COLO668 (cell line): ENCODE results near the gene TNPO3.
"Not testable (repeated sequence)": the region's sequence is repeated elsewhere in the genome, so short reads cannot be mapped to it uniquely, and the experiment has no call there.

Experiments used
- DNase-seq: peaks from one replicate; lab custom pipeline; 2025; ENCODE audit not compliant: unreplicated experiment; lab: John Stamatoyannopoulos, UW

The TNPO3 gene

GRCh38 chr7:129017933-129018538 lies 36.9 kb downstream of the TNPO3 start:
- no peak for DNase-seq

DNA sequence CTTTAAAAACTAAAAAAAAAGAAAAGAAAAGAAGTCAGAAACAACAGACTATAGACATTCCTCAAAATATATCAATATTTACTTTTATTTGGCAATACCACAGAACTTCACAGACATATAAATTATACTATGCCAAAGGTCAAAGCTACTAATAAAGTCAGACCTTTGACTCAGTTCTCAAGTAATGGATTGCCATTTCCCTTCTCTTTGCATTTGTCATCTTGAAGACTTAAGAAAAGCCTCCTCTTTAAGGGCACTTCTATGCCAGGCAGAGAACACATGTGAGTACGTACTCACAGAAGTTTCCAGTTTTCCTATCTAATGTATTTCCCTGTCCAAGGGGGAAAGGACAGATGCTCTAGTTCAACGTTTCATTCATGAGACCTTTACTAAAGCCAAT lies 37.6 kb downstream of the TNPO3 start:
- DNase-seq: no peak

DNA sequence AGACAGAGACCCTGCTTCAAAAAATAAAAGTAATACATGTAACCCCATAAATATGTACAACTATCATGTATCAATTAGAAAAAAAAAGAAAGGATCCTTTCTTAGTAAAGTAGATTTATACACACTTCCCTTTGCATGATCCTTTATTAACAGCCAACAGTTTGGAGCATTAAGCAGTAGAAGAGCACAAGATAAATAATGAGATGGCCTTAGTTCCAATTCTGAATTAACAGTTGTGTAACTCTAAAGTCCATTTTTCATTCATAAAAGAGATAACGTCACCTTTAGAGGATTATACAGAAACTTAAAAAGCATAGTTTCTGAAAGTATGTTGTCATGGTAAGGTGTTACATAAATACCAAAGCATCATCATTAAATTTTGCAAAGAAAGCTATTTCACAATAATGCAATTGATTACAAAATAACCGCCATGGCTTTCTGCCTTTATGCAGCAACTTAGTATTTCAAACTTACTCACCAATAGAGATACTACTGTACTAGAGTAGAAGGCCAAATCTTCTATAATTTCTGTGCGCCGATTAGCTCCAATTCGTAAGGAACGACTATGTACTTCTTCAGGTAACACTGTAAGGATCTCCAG lies 40.3 kb downstream of the TNPO3 start:
- DNase-seq: no peak

DNA sequence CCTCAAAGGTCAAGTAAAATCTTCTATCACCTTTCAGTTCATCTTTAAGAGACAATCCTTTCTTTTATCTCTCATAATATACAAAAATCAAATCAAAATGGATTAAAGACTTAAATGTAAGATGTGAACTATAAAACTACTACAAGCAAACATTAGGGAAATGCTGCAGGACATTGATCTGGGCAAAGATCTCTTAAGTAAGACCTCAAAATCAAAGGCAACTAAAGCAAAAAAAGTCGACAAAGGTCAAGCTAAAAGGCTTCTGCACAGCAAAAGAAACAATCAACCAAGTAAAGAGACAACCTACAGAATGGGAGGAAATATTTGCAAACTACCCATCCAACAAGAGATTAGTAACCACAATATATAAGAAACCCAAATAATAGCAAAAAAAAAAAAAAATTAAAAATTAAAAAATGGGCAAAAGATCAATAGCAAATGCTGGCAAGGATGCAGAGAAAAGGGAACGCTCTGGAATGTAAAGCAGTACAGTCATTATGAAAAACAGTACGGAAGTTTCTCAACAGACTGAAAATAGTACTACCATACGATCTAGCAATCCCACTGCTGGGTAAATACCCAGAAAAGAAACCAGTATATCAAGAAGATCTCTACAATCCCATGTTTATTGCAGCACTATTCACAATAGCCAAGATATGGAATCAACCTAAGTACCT lies 41.7 kb downstream of the TNPO3 start:
- no peak for DNase-seq

GRCh38 chr7:129012641-129013040 lies 42.3 kb downstream of the TNPO3 start:
- no peak for DNase-seq

DNA sequence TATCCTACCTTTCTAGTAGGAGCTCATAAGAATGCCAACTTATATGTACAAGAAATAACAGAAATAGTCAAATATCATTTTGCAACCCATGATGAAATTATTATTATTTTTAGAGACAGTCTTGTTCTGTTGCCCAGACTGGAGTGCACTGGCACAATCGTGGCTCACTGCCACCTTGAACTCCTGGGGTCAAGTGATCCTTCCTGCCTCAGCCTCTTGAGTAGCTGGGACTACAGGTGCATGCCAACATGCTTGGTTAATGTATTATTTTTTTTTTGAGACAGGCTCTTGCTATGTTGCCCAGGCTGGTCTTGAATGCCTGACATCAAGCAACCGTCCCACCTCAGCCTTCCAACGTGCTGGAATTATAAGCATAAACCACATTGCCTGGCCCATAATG lies 44.8 kb downstream of the TNPO3 start:
- DNase-seq: no peak

GRCh38 chr7:129009437-129009836 lies 45.5 kb downstream of the TNPO3 start:
- no peak for DNase-seq

GRCh38 chr7:129008645-129009414 lies 46.1 kb downstream of the TNPO3 start:
- no peak for DNase-seq

- DNase-seq: no peak
These were observed 47.3 kb downstream of the TNPO3 start for GRCh38 chr7:129007572-129007971.

- no peak for DNase-seq
These were observed 48.1 kb downstream of the TNPO3 start for GRCh38 chr7:129006636-129007414.

GRCh38 chr7:129005186-129005585 lies 49.7 kb downstream of the TNPO3 start:
- DNase-seq: no peak

DNA sequence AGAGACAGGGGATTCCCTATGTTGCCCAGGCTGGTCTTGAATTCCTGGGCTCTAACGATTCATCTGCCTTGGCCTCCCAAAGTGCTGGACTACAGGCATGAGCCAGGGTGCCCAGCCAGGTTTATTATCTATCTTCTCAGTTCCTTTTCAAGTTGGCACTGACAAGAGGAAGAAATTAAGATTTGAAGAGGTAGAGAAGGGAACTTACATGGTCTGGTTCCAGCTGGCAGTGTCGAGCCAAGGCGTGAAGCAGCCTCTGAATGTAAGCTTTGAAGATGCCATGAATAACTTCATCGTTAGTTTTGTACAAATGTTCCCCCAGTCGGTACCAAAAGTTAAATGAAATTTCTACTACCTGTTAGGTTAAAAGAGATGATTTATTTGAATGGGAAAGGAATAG lies 57.7 kb downstream of the TNPO3 start:
- no peak for DNase-seq

DNA sequence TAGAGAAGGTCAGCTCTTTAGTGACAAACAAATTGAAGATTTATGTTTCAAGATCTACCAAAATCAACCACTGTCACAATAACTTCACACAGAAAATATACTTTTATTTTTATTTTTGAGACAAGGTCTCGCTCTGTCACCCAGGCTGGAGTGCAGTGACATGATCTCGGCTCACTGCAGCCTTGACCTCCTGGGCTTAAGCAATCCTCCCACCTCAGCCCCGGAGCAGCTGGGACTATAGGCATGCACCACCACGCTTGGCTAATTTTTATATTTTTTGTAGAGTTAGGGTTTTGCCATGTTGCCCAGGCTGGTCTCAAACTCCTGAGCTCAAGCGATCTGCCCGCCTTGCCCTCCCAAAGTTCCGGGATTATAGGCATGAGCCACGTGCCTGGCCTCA lies 60.4 kb downstream of the TNPO3 start:
- DNase-seq: not testable (repeated sequence)

DNA sequence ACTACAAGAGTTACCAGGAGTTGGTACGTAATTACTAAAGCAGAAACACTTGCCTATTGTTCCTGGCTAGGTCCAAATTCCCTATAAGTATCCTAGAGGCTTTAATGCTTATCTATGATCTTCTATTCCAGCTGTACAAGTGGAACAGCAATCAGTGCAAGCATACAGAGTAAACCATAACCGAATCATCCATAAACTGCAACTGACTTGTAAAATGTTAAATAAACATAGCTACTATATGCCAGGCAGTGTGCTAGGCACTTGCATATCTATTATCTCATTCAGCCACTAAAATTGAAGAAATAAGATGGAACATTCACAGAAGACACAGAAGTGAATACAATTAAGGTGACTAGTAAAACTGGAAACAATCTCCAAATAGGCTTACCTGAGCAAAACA lies 61.5 kb downstream of the TNPO3 start:
- DNase-seq: no peak

- no peak for DNase-seq
These were observed 65.0 kb downstream of the TNPO3 start for GRCh38 chr7:128989961-128990360.

DNA sequence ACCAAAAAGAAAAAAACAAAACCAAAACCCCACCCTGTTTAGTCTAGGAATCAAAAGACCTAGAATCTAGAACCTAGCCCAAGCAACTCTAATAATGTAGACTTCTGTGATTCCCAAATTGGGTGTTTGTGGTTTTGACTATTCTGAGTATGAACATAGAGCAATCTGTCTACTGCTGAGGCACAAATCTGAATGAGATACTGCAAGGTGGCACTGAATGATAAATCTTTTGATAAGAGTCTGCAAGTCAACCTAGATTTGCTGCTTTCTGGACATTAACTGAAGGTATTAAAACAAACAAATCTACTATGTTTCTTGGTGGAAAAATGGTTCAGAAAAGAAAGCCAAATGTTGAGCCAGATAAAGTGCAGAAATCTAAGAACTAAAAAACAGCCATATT lies 66.5 kb downstream of the TNPO3 start:
- no peak for DNase-seq

DNA sequence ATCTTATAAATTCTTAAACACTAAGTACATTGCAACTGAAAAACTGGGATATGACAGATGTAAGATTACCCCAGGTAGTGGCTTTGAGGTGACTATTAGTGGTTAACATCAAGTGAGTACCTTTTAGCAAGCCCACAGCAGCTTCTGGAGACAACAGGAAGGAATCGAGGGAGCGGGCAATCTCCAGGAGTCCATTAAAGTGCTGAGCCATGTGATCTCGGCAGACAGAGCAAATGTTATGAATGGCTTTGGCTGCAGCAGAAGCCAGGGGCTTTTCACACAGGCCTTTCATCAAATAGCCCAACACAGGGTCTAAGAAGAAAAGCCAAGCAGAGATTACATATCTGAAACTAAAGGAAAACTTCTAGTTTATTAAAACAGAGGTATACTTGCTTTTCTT lies 68.3 kb downstream of the TNPO3 start:
- no peak for DNase-seq

- DNase-seq: no peak
These were observed 69.3 kb downstream of the TNPO3 start for GRCh38 chr7:128985660-128986059.

DNA sequence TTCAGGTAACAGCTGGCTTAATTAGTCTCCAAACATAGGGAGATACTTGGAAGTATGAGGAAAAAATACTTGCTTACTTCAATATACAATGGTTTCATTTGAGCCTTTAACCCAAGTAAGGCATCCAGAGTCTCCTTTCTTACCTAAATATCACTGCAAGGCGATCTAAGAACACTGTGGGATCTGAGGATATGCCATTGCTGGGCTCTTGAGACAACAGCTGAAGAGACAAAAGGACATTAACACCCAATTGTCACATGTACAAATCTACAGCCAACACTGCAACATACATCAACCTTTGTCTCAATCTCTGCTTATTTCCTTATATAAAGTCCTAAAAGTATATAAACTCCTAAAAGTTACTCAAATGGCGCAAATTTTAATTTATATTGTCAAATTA lies 72.8 kb downstream of the TNPO3 start:
- no peak for DNase-seq

GRCh38 chr7:128974241-128974934 lies 80.5 kb downstream of the TNPO3 start:
- DNase-seq: no peak

DNA sequence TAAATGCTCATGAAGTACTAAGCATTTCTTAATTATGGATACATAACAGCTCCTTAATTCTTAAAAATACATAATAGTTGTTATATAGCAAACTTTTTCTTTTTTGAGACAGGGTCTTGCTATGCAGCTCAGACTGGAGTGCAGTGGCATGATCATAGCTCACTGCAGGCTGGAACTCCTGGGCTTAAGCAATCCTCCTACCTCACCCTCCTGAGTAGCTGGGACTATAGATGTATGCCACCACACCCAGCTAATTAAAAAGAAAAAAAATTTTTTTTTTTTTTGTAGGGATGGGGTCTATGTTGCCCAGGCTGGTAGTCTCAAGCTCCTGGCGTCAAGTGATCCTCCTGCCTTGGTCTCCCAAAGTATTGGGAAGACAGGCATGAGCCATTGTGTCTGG lies 86.3 kb downstream of the TNPO3 start:
- DNase-seq: no peak
